ENCODE data around the gene MCF2L2. TPM values are rescaled to one million over a fixed set of nuclear protein-coding genes. Genes with fewer than 3 reads are reported as not detected.
"Not testable (repeated sequence)": the region's sequence is repeated elsewhere in the genome, so short reads cannot be mapped to it uniquely, and the experiment has no call there.

MCF2L2 gene
- total and polyA plus RNA-seq, 2 experiments from 2014 or later, result 4.4 to 12.9 TPM

- Histone ChIP-seq H3K27ac (peak overlapping the region; percentile 54), H3K9me3 (ENCODE audit: low read depth) (no peaks in the 10 kb centered on the region), H3K27me3 (no peaks in the 10 kb centered on the region), H3K36me3 (no peaks in the 10 kb centered on the region), H3K4me3 (no peak overlapping the region), H3K4me1 (ENCODE audit: low read depth) (peaks cover 23% of the 10 kb centered on the region)
- DNase-seq (ENCODE audit: low read depth in 1 of 2, low spot score in 1 of 2), result no peak
- TF ChIP-seq CTCF (IDR thresholded peaks at IDR 0.05; ENCODE audit: low read depth, low read length), result no peak
These were observed 6.6 kb upstream of the MCF2L2 start for GRCh38 chr3:183434992-183435391.

GRCh38 chr3:183434503-183434902, 6.1 kb upstream of the MCF2L2 start:
- no peak for TF ChIP-seq CTCF (IDR thresholded peaks at IDR 0.05; ENCODE audit: low read depth, low read length)
- Histone ChIP-seq H3K9me3 (ENCODE audit: low read depth) (no peaks in the 10 kb centered on the region), H3K27me3 (no peaks in the 10 kb centered on the region), H3K4me1 (ENCODE audit: low read depth) (peaks cover 23% of the 10 kb centered on the region), H3K36me3 (no peaks in the 10 kb centered on the region), H3K4me3 (no peak overlapping the region), H3K27ac (peak overlapping the region; percentile 54)
- no peak for DNase-seq (ENCODE audit: low read depth in 1 of 2, low spot score in 1 of 2)

- Histone ChIP-seq H3K27ac (no peak overlapping the region), H3K9me3 (ENCODE audit: low read depth) (no peaks in the 10 kb centered on the region), H3K36me3 (no peaks in the 10 kb centered on the region), H3K4me3 (no peak overlapping the region), H3K27me3 (no peaks in the 10 kb centered on the region), H3K4me1 (ENCODE audit: low read depth) (peaks cover 20% of the 10 kb centered on the region)
- DNase-seq (ENCODE audit: low read depth in 1 of 2, low spot score in 1 of 2), result peak in 1 of 2 donors; percentile 20
- no peak for TF ChIP-seq CTCF (IDR thresholded peaks at IDR 0.05; ENCODE audit: low read depth, low read length)
These were observed 2.0 kb upstream of the MCF2L2 start for GRCh38 chr3:183430325-183430957.

GRCh38 chr3:183427876-183428446, 458 bp downstream of the MCF2L2 start:
- H3K27me3 ChIP-seq, result no peaks in the 10 kb centered on the region
- H3K27ac ChIP-seq, result peak overlapping the region; percentile 11
- no peak for TF ChIP-seq CTCF (IDR thresholded peaks at IDR 0.05; ENCODE audit: low read depth, low read length)
- peak overlapping the region; percentile 89 for H3K4me3 ChIP-seq
- H3K36me3 ChIP-seq, result no peaks in the 10 kb centered on the region
- peak; percentile 58 to 80 for DNase-seq (ENCODE audit: low read depth in 1 of 2, low spot score in 1 of 2)
- H3K4me1 ChIP-seq (ENCODE audit: low read depth), result peaks cover 6% of the 10 kb centered on the region
- no peaks in the 10 kb centered on the region for H3K9me3 ChIP-seq (ENCODE audit: low read depth)

- H3K9me3 ChIP-seq (ENCODE audit: low read depth), result no peaks in the 10 kb centered on the region
- TF ChIP-seq CTCF (IDR thresholded peaks at IDR 0.05; ENCODE audit: low read depth, low read length), result no peak
- H3K36me3 ChIP-seq, result no peaks in the 10 kb centered on the region
- no peak overlapping the region for H3K27ac ChIP-seq
- peaks cover 6% of the 10 kb centered on the region for H3K4me1 ChIP-seq (ENCODE audit: low read depth)
- H3K27me3 ChIP-seq, result no peaks in the 10 kb centered on the region
- peak in 1 of 2 donors; percentile 36 for DNase-seq (ENCODE audit: low read depth in 1 of 2, low spot score in 1 of 2)
- H3K4me3 ChIP-seq, result peak overlapping the region; percentile 89
These were observed 1.1 kb downstream of the MCF2L2 start for GRCh38 chr3:183427196-183427875.

GRCh38 chr3:183418807-183419206, 9.6 kb downstream of the MCF2L2 start:
- H3K4me1 ChIP-seq (ENCODE audit: low read depth); H3K9me3 ChIP-seq (ENCODE audit: low read depth); DNase-seq (ENCODE audit: low read depth in 1 of 2, low spot score in 1 of 2); H3K36me3 ChIP-seq; H3K4me3 ChIP-seq; H3K27me3 ChIP-seq; H3K27ac ChIP-seq: not testable (repeated sequence)
